Epidermal melanocyte (primary cell): ENCODE data around the gene CMTM5.

Experiments
- DNase-seq: peaks from one replicate; pipeline ENCODE4 v3.0.0; 2011; ENCODE audit warnings: low spot score; ENCODE audit not compliant: insufficient read length

The CMTM5 gene, protein sequence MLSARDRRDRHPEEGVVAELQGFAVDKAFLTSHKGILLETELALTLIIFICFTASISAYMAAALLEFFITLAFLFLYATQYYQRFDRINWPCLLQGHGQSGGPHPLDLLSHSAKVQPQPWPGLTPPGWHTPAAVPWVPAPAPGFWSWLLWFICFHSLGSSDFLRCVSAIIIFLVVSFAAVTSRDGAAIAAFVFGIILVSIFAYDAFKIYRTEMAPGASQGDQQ

DNA sequence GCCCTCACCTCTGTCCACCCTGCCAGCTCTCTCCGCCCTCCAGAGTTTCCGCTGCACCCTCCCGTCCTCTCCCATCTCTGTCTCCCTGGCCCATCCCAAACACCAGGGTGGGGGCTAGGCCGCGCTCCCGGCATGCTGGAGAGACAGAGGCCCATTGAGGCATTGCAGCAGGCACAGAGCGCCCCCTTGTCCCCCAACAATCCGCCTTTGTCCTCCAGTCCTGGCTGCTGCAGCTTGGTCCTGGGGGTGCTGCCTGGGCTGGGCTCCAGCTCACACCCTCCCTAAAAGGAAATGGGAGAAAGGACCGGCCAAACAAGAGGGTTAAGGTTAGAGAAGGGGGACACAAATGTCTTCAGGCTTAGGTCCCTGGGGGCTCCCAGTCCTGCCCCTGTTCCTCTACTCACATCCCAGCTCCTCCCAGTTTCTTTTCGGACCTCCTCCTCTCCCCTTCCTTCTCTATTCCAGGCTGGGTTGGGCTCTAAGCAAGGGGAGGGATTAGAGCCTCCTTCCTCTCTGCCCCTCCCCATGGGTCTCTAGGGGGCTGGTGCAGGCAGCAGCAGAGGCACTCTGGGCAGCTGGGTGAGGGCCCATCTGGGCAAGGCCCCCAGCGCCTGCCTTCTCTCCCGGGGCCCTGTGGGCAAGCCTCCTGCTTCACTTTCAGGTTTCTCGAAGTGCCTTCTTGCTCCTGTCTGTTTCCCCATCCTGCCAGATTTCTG lies at the start of gene CMTM5:
TSS of gene CMTM5 (plus strand) at position 565 of the 716 bp plus-strand sequence. CDS start 206 bp downstream, outside the sequence.
- no peak for DNase-seq

DNA sequence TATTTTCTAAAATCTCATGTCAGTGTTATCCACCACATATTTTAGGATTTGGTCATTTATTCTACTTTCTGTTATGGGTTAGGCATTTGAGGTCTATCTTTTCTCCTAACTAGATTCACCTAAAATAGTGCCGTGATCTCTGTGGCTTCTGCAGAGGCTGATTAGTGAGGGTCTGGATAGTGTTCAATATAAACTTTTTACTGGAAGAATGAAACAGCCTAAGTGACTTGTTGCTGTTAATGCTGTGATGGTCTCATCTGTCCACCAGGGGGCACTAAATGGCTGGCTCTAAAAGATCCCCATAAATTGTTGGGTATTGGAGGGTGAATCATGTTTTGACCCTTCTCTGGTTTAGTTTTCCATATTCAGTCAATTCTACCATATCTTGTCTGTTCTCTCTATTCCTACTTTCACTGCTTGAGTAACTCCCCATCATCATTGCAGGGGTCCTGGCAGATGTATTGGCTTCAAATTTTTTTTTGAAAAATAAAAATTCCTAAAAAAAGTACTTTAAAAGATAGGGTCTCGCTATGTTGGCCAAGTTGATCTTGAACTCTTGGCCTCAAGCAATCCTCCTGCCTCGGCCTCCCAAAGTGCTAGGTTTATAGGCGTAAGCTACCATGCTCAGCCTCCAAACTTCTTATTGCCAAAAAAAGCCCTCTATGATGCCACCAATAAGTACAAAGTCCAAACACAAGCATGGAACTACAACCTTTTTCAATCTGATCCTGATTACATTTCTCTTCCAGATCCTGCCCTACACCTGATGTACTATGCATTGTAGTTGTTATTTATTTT lies 48.7 kb upstream of the CMTM5 start:
- peak; percentile 74 for DNase-seq

DNA sequence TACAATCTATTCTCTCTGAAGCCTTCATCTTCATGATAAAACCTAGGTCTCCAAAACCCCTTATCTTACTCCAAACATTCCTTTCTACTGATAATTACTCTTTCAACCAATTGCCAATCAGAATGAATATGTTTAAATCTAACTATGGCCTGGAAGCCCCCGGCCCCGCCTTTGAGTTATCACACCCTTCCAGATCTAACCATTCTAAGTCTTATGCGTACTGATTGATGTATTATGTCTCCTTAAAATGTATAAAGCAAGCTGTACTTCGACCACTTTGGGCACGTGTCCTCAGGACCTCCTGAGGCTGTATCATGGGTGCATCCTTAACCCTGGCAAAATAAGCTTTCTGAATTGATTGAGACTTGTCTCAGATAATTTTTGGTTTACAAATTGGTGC lies 41.2 kb upstream of the CMTM5 start:
- no peak for DNase-seq

DNA sequence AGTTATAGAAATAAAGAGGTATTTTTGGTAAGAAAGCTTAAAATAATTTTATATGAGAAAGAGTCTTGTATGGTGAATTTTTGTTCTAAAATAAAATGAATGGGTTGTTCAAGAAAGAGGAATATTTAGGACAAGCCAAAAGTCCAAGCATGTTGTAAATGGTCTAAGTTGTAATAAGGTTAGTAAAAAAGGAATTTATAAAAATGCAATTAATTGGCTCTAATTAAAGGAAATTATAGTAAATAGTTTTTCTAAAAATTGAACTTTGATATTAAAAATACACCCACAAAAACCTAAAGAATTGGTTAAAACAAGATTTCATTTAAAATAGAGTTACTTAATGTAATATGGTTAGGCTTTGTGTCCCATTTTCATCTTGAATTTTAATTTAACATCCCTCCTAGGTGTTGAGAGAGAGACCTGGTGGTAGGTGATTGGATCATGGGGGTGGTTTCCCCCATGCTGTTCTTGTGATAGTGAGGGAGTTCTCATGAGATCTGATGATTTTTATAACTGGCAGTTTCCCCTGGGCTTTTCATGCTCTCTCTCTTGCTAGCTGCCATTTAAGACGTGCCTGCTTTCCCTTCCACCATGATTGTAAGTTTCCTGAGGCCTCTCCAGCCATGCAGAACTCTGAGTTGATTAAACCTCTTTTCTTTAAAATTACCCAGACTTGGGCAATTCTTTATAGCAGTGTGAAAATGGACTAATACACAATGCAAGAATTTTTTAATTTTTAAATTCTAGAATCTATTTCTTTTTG lies 37.2 kb upstream of the CMTM5 start:
- no peak for DNase-seq

DNA sequence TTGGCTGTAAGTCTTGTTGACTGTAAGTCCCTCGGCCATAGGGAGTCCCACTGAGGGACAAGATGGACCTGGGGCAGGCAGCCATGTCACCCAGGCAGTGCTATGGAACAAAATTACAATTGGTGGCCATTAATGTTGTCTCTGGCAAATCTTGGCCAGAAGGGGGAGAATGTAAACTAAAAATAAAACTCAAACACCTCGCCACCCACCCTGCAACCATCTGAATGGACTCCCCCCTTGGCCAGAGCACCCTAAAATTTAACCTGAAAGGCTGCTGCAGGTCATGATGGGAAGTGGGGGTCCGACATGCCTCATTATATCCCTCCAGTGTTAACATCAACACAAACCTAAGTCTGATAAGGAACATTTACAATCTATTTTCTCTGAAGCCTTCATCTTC lies 32.4 kb upstream of the CMTM5 start:
- no peak for DNase-seq

- DNase-seq: no peak
Measured at GRCh38 chr14:23345987-23346692, 30.7 kb upstream of the CMTM5 start.

- no peak for DNase-seq
Measured at GRCh38 chr14:23346693-23347405, 30.0 kb upstream of the CMTM5 start.

GRCh38 chr14:23347406-23348296 lies 29.2 kb upstream of the CMTM5 start:
- DNase-seq: no peak

GRCh38 chr14:23348297-23348655 lies 28.6 kb upstream of the CMTM5 start:
- no peak for DNase-seq

DNA sequence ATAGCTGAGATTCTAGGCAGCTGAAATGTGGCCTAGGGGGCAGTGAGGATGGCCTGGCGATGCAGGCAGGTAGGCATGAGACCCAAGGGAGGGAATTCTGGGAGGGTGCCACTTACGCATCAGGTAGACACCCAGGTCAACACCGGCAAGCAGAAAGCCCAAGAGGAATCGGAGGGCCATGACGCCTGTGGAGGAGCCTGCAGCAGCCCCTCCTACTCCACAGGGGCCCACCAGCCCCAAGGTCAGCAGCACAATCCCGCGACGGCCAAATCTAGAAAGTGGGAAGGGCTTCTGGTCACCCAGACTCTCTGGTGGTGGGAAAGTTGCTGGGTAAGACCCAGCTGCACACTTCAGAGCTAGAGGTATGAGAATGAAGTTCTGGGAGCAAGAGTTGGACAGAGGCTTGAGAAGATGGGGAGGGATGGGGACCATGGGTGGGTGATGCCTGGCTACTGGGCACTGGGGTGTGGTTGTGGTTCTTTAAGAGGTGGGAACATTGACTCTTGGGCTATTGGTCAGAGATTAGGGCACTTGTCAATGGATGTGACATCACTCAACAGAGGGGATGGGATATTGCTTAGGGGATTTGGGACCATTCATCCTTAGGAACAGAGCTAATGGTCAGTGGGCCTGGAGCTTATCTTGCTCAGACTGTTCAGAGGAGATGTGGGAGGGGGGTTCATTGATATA lies 27.5 kb upstream of the CMTM5 start:
- DNase-seq: no peak

DNA sequence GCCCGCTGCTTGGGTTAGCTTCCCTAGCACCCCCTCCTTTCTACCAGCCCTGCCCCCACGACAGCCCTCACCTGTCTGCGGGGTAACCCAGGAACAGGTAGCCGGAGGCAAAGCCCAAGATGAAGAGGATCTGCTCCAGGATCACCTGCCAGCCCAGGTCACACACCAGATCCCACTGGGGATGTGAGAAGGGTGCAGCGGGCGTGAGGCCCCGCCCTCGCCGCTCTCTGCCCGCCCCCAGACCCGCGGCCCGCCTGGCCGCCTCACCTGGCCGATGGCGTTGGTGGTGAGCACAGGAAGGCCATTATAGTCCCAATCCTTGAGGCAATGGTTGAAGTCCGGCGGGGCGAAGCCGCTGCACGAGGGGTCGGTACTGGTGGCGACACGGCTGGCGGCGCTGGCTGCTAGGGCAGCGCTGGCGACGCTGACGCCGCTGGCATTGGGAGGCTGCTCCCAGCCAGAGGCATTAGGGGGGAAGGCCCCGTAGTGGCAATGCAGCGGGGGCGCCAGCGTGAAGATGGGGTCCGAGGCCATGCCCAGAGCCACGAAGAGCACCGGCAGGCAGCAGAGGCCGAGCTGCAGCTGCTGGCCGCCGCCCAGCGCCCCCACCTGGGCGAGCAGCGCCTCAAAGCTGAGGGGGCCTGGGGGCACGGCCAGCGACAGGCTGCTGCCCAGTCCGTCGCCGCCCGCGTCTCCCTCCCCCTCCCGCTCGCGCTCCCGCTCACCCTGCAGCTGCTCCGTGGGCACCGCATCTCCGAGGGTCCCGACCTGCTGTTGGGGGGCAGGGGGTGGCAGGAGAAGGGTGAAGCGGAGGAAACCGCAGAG lies 25.0 kb upstream of the CMTM5 start:
- DNase-seq: no peak

DNA sequence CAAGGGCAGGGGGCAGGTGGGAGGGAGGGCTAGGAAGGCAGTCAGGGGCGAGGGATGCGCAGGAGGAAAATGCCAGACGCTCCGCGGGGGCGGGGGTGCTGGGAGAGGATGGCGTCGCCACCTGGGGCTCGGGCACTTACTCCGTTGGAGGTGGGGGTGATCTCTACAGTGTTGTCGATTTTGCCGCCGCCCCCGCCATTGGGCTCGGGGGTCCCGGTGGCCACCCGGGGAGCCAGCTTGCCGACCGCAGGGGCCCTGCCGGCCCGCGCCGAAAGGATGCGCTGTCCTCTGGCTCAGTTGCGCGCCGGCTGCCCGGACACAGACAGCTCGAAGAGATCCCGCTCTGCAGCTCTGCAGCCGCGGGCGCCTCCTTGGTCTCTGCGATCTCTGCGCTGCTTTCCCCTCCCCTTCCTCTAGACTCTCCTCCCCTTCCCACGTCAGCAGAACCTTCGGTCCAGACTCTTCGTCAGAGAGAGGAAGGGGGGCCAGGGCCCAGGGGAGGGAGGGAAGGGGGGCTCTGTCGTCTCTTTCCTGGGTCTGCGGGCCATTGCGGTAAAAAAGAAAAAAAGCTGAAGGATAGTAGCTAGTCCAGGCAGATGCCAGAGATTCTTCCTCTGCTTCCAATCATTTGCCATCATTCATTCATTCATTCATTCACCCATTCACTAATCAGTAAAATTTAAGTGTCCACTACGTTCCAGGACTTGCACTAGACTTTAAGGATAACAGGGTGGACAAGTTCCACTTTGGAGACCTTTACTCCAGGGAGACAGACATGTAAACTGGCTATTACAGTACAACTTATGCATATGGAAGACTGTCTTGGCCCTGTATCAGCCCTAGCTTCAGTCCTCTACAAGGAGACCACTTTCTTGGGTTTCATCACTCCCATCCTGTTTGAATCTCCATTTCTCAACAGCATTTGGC lies 24.1 kb upstream of the CMTM5 start, which contains the start of gene SLC22A17:
TSS of gene SLC22A17 (minus strand) at position 382 of the 927 bp plus-strand sequence.
- peak; percentile 95 for DNase-seq

GRCh38 chr14:23353433-23353780 lies 23.4 kb upstream of the CMTM5 start:
- DNase-seq: no peak

DNA sequence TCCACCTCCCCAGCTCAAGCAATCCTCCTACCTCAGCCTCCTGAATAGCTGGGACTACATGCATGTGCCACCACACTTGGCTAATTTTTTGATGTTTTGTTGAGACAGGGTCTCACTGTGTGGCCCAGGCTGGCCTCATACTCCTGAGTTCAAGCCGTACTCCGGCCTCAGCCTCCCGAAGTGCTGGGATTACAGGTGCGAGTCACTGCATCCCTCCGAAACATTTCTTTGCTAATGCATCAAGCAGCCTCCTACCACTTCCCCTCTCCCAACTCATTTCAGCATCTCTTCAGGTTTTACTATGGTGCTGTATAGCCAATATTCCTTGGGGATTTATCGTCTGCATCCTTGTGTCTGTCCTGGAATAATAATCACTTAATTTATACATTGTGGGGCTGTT lies 21.9 kb upstream of the CMTM5 start:
- DNase-seq: no peak

GRCh38 chr14:23355871-23356435 lies 20.9 kb upstream of the CMTM5 start:
- no peak for DNase-seq

- DNase-seq: no peak
Measured at GRCh38 chr14:23356662-23357061, 20.2 kb upstream of the CMTM5 start.
